A549 (cell line): ENCODE measurements around the gene UBASH3B. TPM values are rescaled to one million over a fixed set of nuclear protein-coding genes. Genes with fewer than 3 reads are reported as not detected.

Experiments
- ATAC-seq, 2 experiments: fragments of 200-7000 bp in 1 of 2; fragments of >200 bp in 1 of 2; cut with Nextera tagmentation in 1 of 2; cut with Tn5 transposase in 1 of 2; 3 replicates each; pipeline versions ENCODE4 v1.8.0 to v1.9.1; 2018 to 2020; ENCODE audit warnings: mild to moderate bottlenecking in 1 of 2, moderate library complexity in 1 of 2
- CTCF ChIA-PET: fragments of 300-600 bp; sonication (Branson Sonifier 250); formaldehyde crosslinking; extraction: SDS; loops from one replicate; lab custom pipeline; 2021; ENCODE audit warnings: antibody characterized with exemption, inconsistent platforms; lab: Yijun Ruan, JAX
- POLR2A ChIA-PET: fragments of 350-600 bp; formaldehyde crosslinking; extraction: SDS; loops from one replicate; lab custom pipeline; 2021; ENCODE audit warnings: antibody characterized with exemption, inconsistent platforms; lab: Yijun Ruan, JAX
- DNase-seq, 2 experiments: peaks; one replicate each; pipeline versions ENCODE4 v3.0.0 to v3.0.0-alpha.2; 2011 to 2016; ENCODE audit warnings: low read depth in 1 of 2, low spot score in 1 of 2
- FAIRE-seq: peaks from 2 replicates; lab custom pipeline; 2011; peaks lifted over from hg19 to GRCh38; lab: Jason Lieb, UNC
- H3K27ac ChIP-seq, 2 experiments: fragments of >200 bp; sonication (Bioruptor Twin); formaldehyde crosslinking; 3 replicates each; pipeline ENCODE4 v1.5.1; 2016 to 2017
- H3K4me1 ChIP-seq: fragments of >200 bp; sonication (Bioruptor Twin); formaldehyde crosslinking; 3 replicates; pipeline ENCODE4 v1.6.1; 2016
- H3K4me2 ChIP-seq: fragments of >200 bp; sonication (Bioruptor Twin); formaldehyde crosslinking; 3 replicates; pipeline ENCODE4 v1.6.1; 2016
- H3K4me3 ChIP-seq: fragments of >200 bp; sonication (Bioruptor Twin); formaldehyde crosslinking; 3 replicates; pipeline ENCODE4 v1.5.1; 2016
- H3K9me3 ChIP-seq: fragments of >200 bp; sonication (Bioruptor Twin); formaldehyde crosslinking; 3 replicates; pipeline ENCODE4 v1.6.1; 2016
- BCL3 ChIP-seq: fragments of >200 bp; sonication (Bioruptor Twin); formaldehyde crosslinking; IDR thresholded peaks from 3 replicates; pipeline ENCODE4 v1.6.1; 2016
- CBX8 ChIP-seq: fragments of 200-600 bp; sonication (generic); IDR thresholded peaks from 2 replicates; pipeline ENCODE4 v1.6.1; 2016
- CHD2 ChIP-seq: fragments of 150-350 bp; IDR thresholded peaks from 2 replicates; pipeline ENCODE4 v1.6.1; 2014; ENCODE audit warnings: low read length; ENCODE audit not compliant: partially characterized antibody
- CHD4 ChIP-seq: fragments of 200-600 bp; sonication (generic); IDR thresholded peaks from 2 replicates; pipeline ENCODE4 v1.6.1; 2016; ENCODE audit warnings: antibody characterized with exemption, mild to moderate bottlenecking, borderline replicate concordance
- EHF ChIP-seq: fragments of 250-450 bp; sonication (Bioruptor Pico); IDR thresholded peaks from 2 replicates; pipeline ENCODE4 v1.5.0; 2020; ENCODE audit warnings: mild to moderate bottlenecking
- EP300 ChIP-seq, 2 experiments: fragments of >200 bp; sonication (Bioruptor Twin); formaldehyde crosslinking; IDR thresholded peaks; 2 replicates in 1 of 2; 3 replicates in 1 of 2; pipeline ENCODE4 v1.6.1; 2016 to 2017
- FOSL2 ChIP-seq, 2 experiments: fragments of 450-650 bp in 1 of 2; fragments of >200 bp in 1 of 2; sonication (Bioruptor Twin) in 1 of 2; formaldehyde crosslinking; IDR thresholded peaks; 2 replicates each; pipeline versions ENCODE4 v1.5.0 to v1.6.1; 2016 to 2020; ENCODE audit warnings: mild to moderate bottlenecking in 1 of 2, moderate library complexity in 1 of 2
- HMGXB4 ChIP-seq: fragments of 250-450 bp; sonication (Bioruptor Pico); IDR thresholded peaks from 2 replicates; pipeline ENCODE4 v1.5.0; 2021; ENCODE audit warnings: mild to moderate bottlenecking, moderate library complexity, borderline replicate concordance
- KDM5A ChIP-seq: fragments of 200-600 bp; sonication (generic); IDR thresholded peaks from 2 replicates; pipeline ENCODE4 v1.6.1; 2016; ENCODE audit warnings: antibody characterized with exemption, mild to moderate bottlenecking
- MAFK ChIP-seq: fragments of 450-650 bp; IDR thresholded peaks from 2 replicates; pipeline ENCODE4 v1.6.1; 2014; ENCODE audit not compliant: partially characterized antibody
- POLR2AphosphoS2 ChIP-seq: conservative IDR thresholded peaks from 2 replicates; pipeline ENCODE4 v1.6.1; 2012; ENCODE audit warnings: low read length, improper control_type of control experiment, inconsistent platforms
- REST ChIP-seq: fragments of 200-600 bp; sonication (generic); IDR thresholded peaks from 2 replicates; pipeline ENCODE4 v1.6.1; 2016; ENCODE audit warnings: antibody characterized with exemption, mild to moderate bottlenecking, moderate library complexity
- RNF2 ChIP-seq: fragments of 200-600 bp; sonication (generic); IDR thresholded peaks from 2 replicates; pipeline ENCODE4 v1.6.1; 2016; ENCODE audit warnings: low read depth, mild to moderate bottlenecking, antibody characterized with exemption, moderate library complexity, borderline replicate concordance
- ZFP36 ChIP-seq: fragments of 450-650 bp; IDR thresholded peaks from 2 replicates; pipeline ENCODE4 v1.6.1; 2014; ENCODE audit warnings: borderline replicate concordance; ENCODE audit not compliant: partially characterized antibody
- ZNF302 ChIP-seq: fragments of 250-450 bp; sonication (Bioruptor Pico); IDR thresholded peaks from 2 replicates; pipeline ENCODE4 v1.9.0; 2021; ENCODE audit warnings: inconsistent platforms, mild to moderate bottlenecking, moderate library complexity
- WGBS: methylation state at CpG from one replicate; pipeline ENCODE4 v1.1.6; 2017; ENCODE audit errors: missing lambda C conversion rate; 5-methylcytosine and 5-hydroxymethylcytosine counted together
- polyA plus RNA-seq, 4 experiments: library from polyadenylated mRNA; depleted of rRNA in 3 of 4; stranded (reverse); fragments of >200 nt; fragmentation: RNase III in 1 of 4; extraction: RNeasy Plus Mini Kit Qiagen cat#74134 plus additional on column Dnase treatment in 1 of 4; gene quantifications; 2 replicates in 3 of 4; 3 replicates in 1 of 4; pipeline ENCODE4 v1.2.3, GENCODE V29; 2011 to 2017

The UBASH3B gene
- polyA plus RNA-seq, 2 of the 4 experiments (the other 2 are of a cell fraction): 33.4 to 43.0 TPM

GRCh38 chr11:122721201-122721963 lies 65.9 kb downstream of the UBASH3B start:
- ATAC-seq (peak; percentile 31 to 35; a peak in 3 of 6 replicates), FAIRE-seq (no peak), DNase-seq (no peak)
- Histone ChIP-seq H3K4me3 (no peak overlapping the region), H3K27ac (peak overlapping the region; percentile 39 to 75; a peak in 5 of 6 replicates), H3K4me1 (peaks cover 49% of the 10 kb centered on the region), H3K9me3 (no peaks in the 10 kb centered on the region), H3K4me2 (peak overlapping the region; percentile 56)
- CTCF ChIA-PET: interaction anchor here (0.6 to 2.1 kb wide), 4 partner anchors 22 to 301 kb away, joined by 3 to 7 read pairs (median 4); no protein-coding TSS in a partner anchor
- TF ChIP-seq CHD4 (no peak), MAFK (no peak), EP300 (IDR thresholded peaks at IDR 0.05) (no peak), HMGXB4 (CRISPR knock-in tag) (no peak), BCL3 (no peak), ZNF302 (CRISPR knock-in tag) (no peak), KDM5A (no peak), FOSL2 (IDR thresholded peaks at IDR 0.05) (no peak), FOSL2 (CRISPR knock-in tag; IDR thresholded peaks at IDR 0.05) (no peak)
- POLR2A ChIA-PET: interaction anchor here (0.6 kb wide), 1 partner anchor 10 kb away, joined by 3 read pairs; no protein-coding TSS in a partner anchor
- WGBS: 61% methylated on average over 5 of the region's 5 CpGs

- peak overlapping the region; percentile 59 to 75 for H3K27ac ChIP-seq
- DNase-seq: no peak
- CTCF ChIA-PET: interaction anchor here (1.0 to 2.1 kb wide), 3 partner anchors 12 to 59 kb away, joined by 3 to 7 read pairs (median 6); no protein-coding TSS in a partner anchor
Measured at GRCh38 chr11:122721964-122722266, 66.4 kb downstream of the UBASH3B start.

More at GRCh38 chr11:122721964-122722266, 66.4 kb downstream of the UBASH3B start:
- ATAC-seq: peak; percentile 55 to 67; a peak in 4 of 6 replicates
- Histone ChIP-seq H3K9me3 (no peaks in the 10 kb centered on the region), H3K4me2 (peak overlapping the region; percentile 56), H3K4me3 (no peak overlapping the region), H3K4me1 (peaks cover 55% of the 10 kb centered on the region)
- WGBS: 95% methylated on average over 2 of the region's 2 CpGs
- POLR2A ChIA-PET: interaction anchor here (0.6 kb wide), 1 partner anchor 10 kb away, joined by 3 read pairs; no protein-coding TSS in a partner anchor
- no peak for FAIRE-seq
- TF ChIP-seq EHF (no peak), REST (no peak), RNF2 (no peak), FOSL2 (IDR thresholded peaks at IDR 0.05) (no peak), FOSL2 (CRISPR knock-in tag; IDR thresholded peaks at IDR 0.05) (peak; percentile 16; the same call in 1 of the 2 replicates), ZFP36 (peak; percentile 16), POLR2AphosphoS2 (no peak), CBX8 (no peak), CHD2 (no peak)
- TF ChIP-seq, all 56 proteins: peak for 2
